ENCODE measurements around the gene RICTOR.

- TF ChIP-seq POLR2AphosphoS5 (IDR thresholded peaks at IDR 0.05; ENCODE audit: low read depth, low read length) (no peak), CEBPB (IDR thresholded peaks at IDR 0.05; ENCODE audit: low read depth) (no peak), CTCF (IDR thresholded peaks at IDR 0.05 in 2 of 3, conservative IDR thresholded peaks at IDR 0.05 in 1 of 3; ENCODE audit: borderline replicate concordance in 1 of 3, insufficient read depth in 1 of 3, low read depth in 2 of 3, low read length in 2 of 3) (peak; percentile 18 to 62 (median 32); a peak in 4 of 6 replicates), EGR1 (IDR thresholded peaks at IDR 0.05; ENCODE audit: low read depth) (no peak), EZH2phosphoT487 (IDR thresholded peaks at IDR 0.05; ENCODE audit: borderline replicate concordance) (no peak), EZH2 (IDR thresholded peaks at IDR 0.05) (no peak), MAX (IDR thresholded peaks at IDR 0.05) (no peak), TCF7L2 (IDR thresholded peaks at IDR 0.05; ENCODE audit: borderline replicate concordance, extremely low read depth, insufficient read depth, insufficient read length) (no peak), POLR2A (IDR thresholded peaks at IDR 0.05; ENCODE audit: borderline replicate concordance, extremely low read depth, insufficient read depth, insufficient read length) (no peak), FOSL1 (IDR thresholded peaks at IDR 0.05; ENCODE audit: low read depth) (no peak), REST (IDR thresholded peaks at IDR 0.05; ENCODE audit: low read depth) (no peak)
These were observed 32.1 kb upstream of the RICTOR start for GRCh38 chr5:39106322-39106721.
